ENCODE data around the gene PSMB3.

- TF ChIP-seq CTCF (IDR thresholded peaks at IDR 0.05) (no peak), POLR2AphosphoS5 (IDR thresholded peaks at IDR 0.05; ENCODE audit: low read depth, low read length) (no peak), TCF7L2 (IDR thresholded peaks at IDR 0.05; ENCODE audit: low read depth, low read length) (no peak), REST (IDR thresholded peaks at IDR 0.05; ENCODE audit: insufficient read depth in 1 of 2, low read depth in 2 of 2, low read length in 1 of 2) (no peak), SIN3A (IDR thresholded peaks at IDR 0.05; ENCODE audit: borderline replicate concordance, insufficient read depth, low read depth, low read length) (no peak)
Measured at GRCh38 chr17:38710604-38710962, 42.0 kb upstream of the PSMB3 start.
